Measurements from ENCODE around the gene KCNQ1. TPM values are rescaled to one million over a fixed set of nuclear protein-coding genes. Genes with fewer than 3 reads are reported as not detected.
"Not testable (repeated sequence)": the region's sequence is repeated elsewhere in the genome, so short reads cannot be mapped to it uniquely, and the experiment has no call there.

KCNQ1 gene
- total RNA-seq, 1 experiment from 2014 or later: not detected

GRCh38 chr11:2475136-2475918, 30.5 kb downstream of the KCNQ1 start:
- DNase-seq (ENCODE audit: unreplicated experiment): no peak
- H3K36me3 Mint-ChIP-seq (ENCODE audit: insufficient read depth, unreplicated experiment): no peaks in the 10 kb centered on the region
- no peak for TF ChIP-seq CTCF (IDR thresholded peaks at IDR 0.05; ENCODE audit: unreplicated experiment)
- BruUV-seq (replicated peaks): no TSS peak
- H3K27ac Mint-ChIP-seq (ENCODE audit: low read depth, unreplicated experiment): no peak overlapping the region
- CTCF ChIA-PET: interaction anchor here (0.5 kb wide), 1 partner anchor 390 kb away, joined by 3 read pairs; no protein-coding TSS in a partner anchor
- POLR2A ChIA-PET: no interaction called here
- peaks cover 7% of the 10 kb centered on the region for H3K9me3 Mint-ChIP-seq (ENCODE audit: unreplicated experiment)
- no peak overlapping the region for H3K4me3 Mint-ChIP-seq (ENCODE audit: unreplicated experiment)
- intact Hi-C loops (cut with micrococcal nuclease): no loop called here
- H3K27me3 Mint-ChIP-seq (ENCODE audit: insufficient read depth, unreplicated experiment): peaks cover 24% of the 10 kb centered on the region
- H3K4me1 Mint-ChIP-seq (ENCODE audit: insufficient read depth, unreplicated experiment): no peaks in the 10 kb centered on the region

- no peak overlapping the region for H3K27ac Mint-ChIP-seq (ENCODE audit: low read depth, unreplicated experiment)
- POLR2A ChIA-PET: no interaction called here
- H3K36me3 Mint-ChIP-seq (ENCODE audit: insufficient read depth, unreplicated experiment): no peaks in the 10 kb centered on the region
- intact Hi-C loops (cut with micrococcal nuclease): no loop called here
- no peak overlapping the region for H3K4me3 Mint-ChIP-seq (ENCODE audit: unreplicated experiment)
- no peak for DNase-seq (ENCODE audit: unreplicated experiment)
- CTCF ChIA-PET: interaction anchor here (0.7 kb wide), 1 partner anchor 447 kb away, joined by 4 read pairs; no protein-coding TSS in a partner anchor
- peaks cover 12% of the 10 kb centered on the region for H3K9me3 Mint-ChIP-seq (ENCODE audit: unreplicated experiment)
- no peaks in the 10 kb centered on the region for H3K4me1 Mint-ChIP-seq (ENCODE audit: insufficient read depth, unreplicated experiment)
- BruUV-seq (replicated peaks): no TSS peak
- H3K27me3 Mint-ChIP-seq (ENCODE audit: insufficient read depth, unreplicated experiment): peaks cover 24% of the 10 kb centered on the region
- no peak for TF ChIP-seq CTCF (IDR thresholded peaks at IDR 0.05; ENCODE audit: unreplicated experiment)
These were observed 32.4 kb downstream of the KCNQ1 start for GRCh38 chr11:2477254-2477653.

- ChIA-PET POLR2A (no interaction called here), CTCF (no interaction called here)
- no peak for DNase-seq (ENCODE audit: unreplicated experiment)
- Mint-ChIP-seq H3K27me3 (ENCODE audit: insufficient read depth, unreplicated experiment) (peaks cover 31% of the 10 kb centered on the region), H3K36me3 (ENCODE audit: insufficient read depth, unreplicated experiment) (no peaks in the 10 kb centered on the region), H3K4me1 (ENCODE audit: insufficient read depth, unreplicated experiment) (no peaks in the 10 kb centered on the region), H3K4me3 (ENCODE audit: unreplicated experiment) (no peak overlapping the region), H3K9me3 (ENCODE audit: unreplicated experiment) (peaks cover 12% of the 10 kb centered on the region), H3K27ac (ENCODE audit: low read depth, unreplicated experiment) (no peak overlapping the region)
- intact Hi-C loops (cut with micrococcal nuclease): no loop called here
- BruUV-seq (replicated peaks): no TSS peak
- no peak for TF ChIP-seq CTCF (IDR thresholded peaks at IDR 0.05; ENCODE audit: unreplicated experiment)
These were observed 33.1 kb downstream of the KCNQ1 start for GRCh38 chr11:2477936-2478335.

- BruUV-seq (replicated peaks); H3K4me3 Mint-ChIP-seq (ENCODE audit: unreplicated experiment); H3K4me1 Mint-ChIP-seq (ENCODE audit: insufficient read depth, unreplicated experiment); H3K36me3 Mint-ChIP-seq (ENCODE audit: insufficient read depth, unreplicated experiment); H3K27ac Mint-ChIP-seq (ENCODE audit: low read depth, unreplicated experiment); intact Hi-C loops (cut with micrococcal nuclease); DNase-seq (ENCODE audit: unreplicated experiment): not testable (repeated sequence)
- H3K9me3 Mint-ChIP-seq (ENCODE audit: unreplicated experiment): peaks cover 13% of the 10 kb centered on the region
- ChIA-PET POLR2A (interaction anchor here (1.3 kb wide), 1 partner anchor 34 kb away, joined by 3 read pairs; no protein-coding TSS in a partner anchor), CTCF (interaction anchor here (0.7 kb wide), 1 partner anchor 43 kb away, joined by 3 read pairs; no protein-coding TSS in a partner anchor)
- H3K27me3 Mint-ChIP-seq (ENCODE audit: insufficient read depth, unreplicated experiment): peaks cover 46% of the 10 kb centered on the region
These were observed 35.5 kb downstream of the KCNQ1 start for GRCh38 chr11:2480067-2480873.

All from MCF 10A (cell line).